H1 (cell line): Measurements from ENCODE around the gene SYNRG. TPM values are rescaled to one million over a fixed set of nuclear protein-coding genes. Genes with fewer than 3 reads are reported as not detected.

Experiments used
- CTCF ChIA-PET: fragments of 300-600 bp; sonication (Branson Sonifier 250); formaldehyde crosslinking; loops from one replicate; lab custom pipeline; 2021; ENCODE audit not compliant: partially characterized antibody; lab: Charles Lee
- POLR2A ChIA-PET: fragments of 300-600 bp; sonication (Branson Sonifier 250); formaldehyde crosslinking; loops from one replicate; lab custom pipeline; 2021; ENCODE audit warnings: inconsistent platforms; ENCODE audit not compliant: partially characterized antibody; lab: Charles Lee
- DNase-seq, 2 experiments: peaks; one replicate each; pipeline versions ENCODE4 v3.0.0 to v3.0.0-alpha.2; 2010 to 2022; ENCODE audit warnings: low spot score in 2 of 2, low read depth in 1 of 2, mixed read lengths in 1 of 2
- FAIRE-seq: peaks from 2 replicates; lab custom pipeline; 2011; peaks lifted over from hg19 to GRCh38; lab: Jason Lieb, UNC
- H2AFZ ChIP-seq: 2 replicates; pipeline ENCODE4 v1.8.1; 2012; ENCODE audit warnings: low read length, inconsistent platforms
- H2AK5ac ChIP-seq: 2 replicates; pipeline ENCODE4 v1.6.1; 2013; ENCODE audit warnings: low read depth, low read length
- H2BK120ac ChIP-seq: replicated peaks from 2 replicates; pipeline ENCODE3; 2013; ENCODE audit warnings: low read depth, low read length, inconsistent platforms
- H2BK12ac ChIP-seq: 2 replicates; pipeline ENCODE4 v1.6.1; 2013; ENCODE audit warnings: low read depth, low read length
- H2BK15ac ChIP-seq: 2 replicates; pipeline ENCODE4 v1.6.1; 2013; ENCODE audit warnings: low read length
- H2BK20ac ChIP-seq: 2 replicates; pipeline ENCODE4 v1.6.1; 2013; ENCODE audit warnings: low read length
- H2BK5ac ChIP-seq: 2 replicates; pipeline ENCODE4 v1.6.1; 2013; ENCODE audit warnings: low read depth, low read length
- H3K14ac ChIP-seq: 2 replicates; pipeline ENCODE4 v1.6.1; 2013; ENCODE audit warnings: inconsistent platforms; ENCODE audit not compliant: insufficient read length
- H3K18ac ChIP-seq: 2 replicates; pipeline ENCODE4 v1.6.1; 2013; ENCODE audit warnings: low read length; ENCODE audit errors: extremely low read depth
- H3K23ac ChIP-seq: 2 replicates; pipeline ENCODE4 v1.6.1; 2013; ENCODE audit warnings: inconsistent platforms; ENCODE audit not compliant: insufficient read length
- H3K23me2 ChIP-seq: 2 replicates; pipeline ENCODE4 v1.6.1; 2013; ENCODE audit warnings: low read depth, low read length
- H3K27ac ChIP-seq: 2 replicates; pipeline ENCODE4 v1.6.1; 2011; ENCODE audit warnings: low read depth, low read length, inconsistent platforms
- H3K27me3 ChIP-seq, 4 experiments: replicated peaks in 1 of 4; 1 replicate in 1 of 4; 2 replicates in 3 of 4; pipeline versions ENCODE4 v1.6.1 to v1.8.1; 2011 to 2013; ENCODE audit warnings: low read length in 3 of 4, mild to moderate bottlenecking in 3 of 4, inconsistent platforms in 2 of 4, mixed read lengths in 2 of 4, moderate library complexity in 1 of 4; ENCODE audit not compliant: control insufficient read depth in 3 of 4, insufficient read depth in 3 of 4; ENCODE audit errors: extremely low read depth in 1 of 4
- H3K36me3 ChIP-seq, 4 experiments: 2 replicates each; pipeline versions ENCODE4 v1.6.1 to v1.8.1; 2011 to 2013; ENCODE audit warnings: mild to moderate bottlenecking in 4 of 4, low read length in 3 of 4, moderate library complexity in 2 of 4, control low read depth in 1 of 4, inconsistent platforms in 1 of 4; ENCODE audit not compliant: insufficient read depth in 4 of 4, control insufficient read depth in 2 of 4
- H3K4ac ChIP-seq: replicated peaks from 2 replicates; pipeline ENCODE3; 2013; ENCODE audit warnings: low read length, low read depth, mixed read lengths, inconsistent platforms; ENCODE audit not compliant: insufficient read length
- H3K4me1 ChIP-seq, 4 experiments: replicated peaks in 1 of 4; 1 replicate in 1 of 4; 2 replicates in 3 of 4; pipeline versions ENCODE4 v1.6.1 to v1.8.1; 2011 to 2013; ENCODE audit warnings: low read length in 3 of 4, inconsistent platforms in 2 of 4, mixed read lengths in 1 of 4; ENCODE audit not compliant: insufficient read depth in 4 of 4, control insufficient read depth in 3 of 4
- H3K4me2 ChIP-seq, 2 experiments: 2 replicates each; pipeline versions ENCODE4 v1.6.1 to v1.8.1; 2011 to 2013; ENCODE audit warnings: low read depth in 2 of 2, low read length in 2 of 2, control low read depth in 1 of 2, inconsistent platforms in 1 of 2, mild to moderate bottlenecking in 1 of 2; ENCODE audit not compliant: insufficient read depth in 1 of 2
- H3K4me3 ChIP-seq, 4 experiments: fragments of 200-600, 300-600 bp in 1 of 4; sonication (generic), shearing (Covaris generic), sonication (Bioruptor Twin) in 1 of 4; 2 replicates each; pipeline versions ENCODE4 v1.5.1 to v1.8.1; 2011 to 2016; ENCODE audit warnings: low read length in 4 of 4, low read depth in 3 of 4, control low read depth in 2 of 4, inconsistent platforms in 2 of 4, mild to moderate bottlenecking in 2 of 4, mixed read lengths in 1 of 4, moderate library complexity in 1 of 4; ENCODE audit not compliant: insufficient read depth in 2 of 4; ENCODE audit errors: extremely low read depth in 1 of 4
- H3K56ac ChIP-seq: replicated peaks from 2 replicates; pipeline ENCODE3; 2013; ENCODE audit warnings: low read depth, mild to moderate bottlenecking, mixed read lengths, low read length, inconsistent platforms; ENCODE audit not compliant: insufficient read length
- H3K79me1 ChIP-seq: 2 replicates; pipeline ENCODE4 v1.6.1; 2013; ENCODE audit warnings: low read depth, low read length, control low read depth
- H3K79me2 ChIP-seq, 2 experiments: 2 replicates each; pipeline versions ENCODE4 v1.6.1 to v1.8.1; 2012 to 2013; ENCODE audit warnings: low read length in 2 of 2, mild to moderate bottlenecking in 2 of 2, inconsistent platforms in 1 of 2; ENCODE audit not compliant: insufficient read depth in 2 of 2, control insufficient read depth in 1 of 2
- H3K9ac ChIP-seq, 4 experiments: replicated peaks in 1 of 4; 1 replicate in 1 of 4; 2 replicates in 3 of 4; pipeline versions ENCODE4 v1.6.1 to v1.8.1; 2011 to 2013; ENCODE audit warnings: low read depth in 3 of 4, low read length in 3 of 4, control low read depth in 2 of 4, mild to moderate bottlenecking in 2 of 4, moderate library complexity in 2 of 4, inconsistent platforms in 1 of 4; ENCODE audit errors: extremely low read depth in 1 of 4
- H3K9me3 ChIP-seq, 2 experiments: 2 replicates each; pipeline versions ENCODE4 v1.6.1 to v1.8.1; 2012 to 2013; ENCODE audit warnings: mild to moderate bottlenecking in 2 of 2, moderate library complexity in 2 of 2, control low read depth in 1 of 2, inconsistent platforms in 1 of 2, low read depth in 1 of 2, low read length in 1 of 2, mixed read lengths in 1 of 2; ENCODE audit not compliant: insufficient read depth in 2 of 2
- H4K20me1 ChIP-seq, 2 experiments: replicated peaks in 1 of 2; 2 replicates each; pipeline versions ENCODE3 to v1.8.1; 2011 to 2013; ENCODE audit warnings: inconsistent platforms in 2 of 2, low read length in 2 of 2, mild to moderate bottlenecking in 1 of 2; ENCODE audit not compliant: insufficient read depth in 2 of 2, control insufficient read depth in 1 of 2
- H4K5ac ChIP-seq: 2 replicates; pipeline ENCODE4 v1.6.1; 2013; ENCODE audit warnings: low read length, low read depth, mixed read lengths, inconsistent platforms; ENCODE audit not compliant: insufficient read length
- H4K8ac ChIP-seq: 2 replicates; pipeline ENCODE4 v1.8.0; 2013; ENCODE audit warnings: mild to moderate bottlenecking, moderate library complexity, low read length, inconsistent platforms; ENCODE audit not compliant: insufficient read depth; ENCODE audit errors: extremely low read depth
- H4K91ac ChIP-seq: replicated peaks from 2 replicates; pipeline ENCODE3; 2013; ENCODE audit warnings: low read length, mixed read lengths, inconsistent platforms; ENCODE audit not compliant: insufficient read length
- ASH2L ChIP-seq: fragments of 200-600, 300-600 bp; sonication (generic); IDR thresholded peaks from one replicate; pipeline ENCODE4 v1.7.1; 2017; ENCODE audit warnings: low read length
- CEBPB ChIP-seq: IDR thresholded peaks from 2 replicates; pipeline ENCODE4 v1.6.1; 2012; ENCODE audit warnings: low read depth, low read length
- CREB1 ChIP-seq: IDR thresholded peaks from 2 replicates; pipeline ENCODE4 v1.6.1; 2012; ENCODE audit warnings: inconsistent platforms
- CTBP2 ChIP-seq: IDR thresholded peaks from 2 replicates; pipeline ENCODE4 v1.7.0; 2011; ENCODE audit warnings: borderline replicate concordance, mild to moderate bottlenecking, moderate library complexity, mixed read lengths, low read length; ENCODE audit not compliant: insufficient read depth, insufficient read length
- KDM4A ChIP-seq: IDR thresholded peaks from one replicate; pipeline ENCODE4 v1.7.1; 2012; ENCODE audit warnings: low read depth, mild to moderate bottlenecking, moderate library complexity, low read length, inconsistent platforms; ENCODE audit not compliant: severe bottlenecking
- KDM5A ChIP-seq: fragments of 200-600 bp; IDR thresholded peaks from 2 replicates; pipeline ENCODE4 v1.7.1; 2012; ENCODE audit warnings: mild to moderate bottlenecking, low read length, inconsistent platforms, mixed read lengths
- NRF1 ChIP-seq: IDR thresholded peaks from 2 replicates; pipeline ENCODE4 v1.6.1; 2011; ENCODE audit warnings: mild to moderate bottlenecking, low read depth, low read length, improper control_type of control experiment
- RAD21 ChIP-seq, 2 experiments: IDR thresholded peaks in 1 of 2; conservative IDR thresholded peaks in 1 of 2; 2 replicates each; pipeline ENCODE4 v1.6.1; 2011; ENCODE audit warnings: low read depth in 2 of 2, low read length in 2 of 2, improper control_type of control experiment in 1 of 2, inconsistent platforms in 1 of 2, mild to moderate bottlenecking in 1 of 2, moderate library complexity in 1 of 2
- SIN3A ChIP-seq, 2 experiments: IDR thresholded peaks in 1 of 2; conservative IDR thresholded peaks in 1 of 2; 2 replicates each; pipeline ENCODE4 v1.6.1; 2011 to 2012; ENCODE audit warnings: low read length in 2 of 2, improper control_type of control experiment in 1 of 2, low read depth in 1 of 2, mild to moderate bottlenecking in 1 of 2
- SP1 ChIP-seq: IDR thresholded peaks from 2 replicates; pipeline ENCODE4 v1.6.1; 2011; ENCODE audit warnings: low read depth, low read length
- SP4 ChIP-seq: IDR thresholded peaks from 2 replicates; pipeline ENCODE4 v1.6.1; 2012; ENCODE audit warnings: low read length, inconsistent platforms
- TBP ChIP-seq: IDR thresholded peaks from 2 replicates; pipeline ENCODE4 v1.6.1; 2011; ENCODE audit warnings: low read depth, low read length, improper control_type of control experiment
- YY1 ChIP-seq: IDR thresholded peaks from 2 replicates; pipeline ENCODE4 v1.6.1; 2011; ENCODE audit warnings: low read depth, mild to moderate bottlenecking, low read length
- ZNF274 ChIP-seq: IDR thresholded peaks from 2 replicates; pipeline ENCODE4 v1.7.0; 2012; ENCODE audit warnings: low read length, borderline replicate concordance; ENCODE audit errors: extremely low read depth
- WGBS, 2 experiments: shearing (Covaris generic) in 1 of 2; methylation state at CpG; one replicate each; pipeline versions ENCODE4 v1.1.6 to v1.1.7; 2013 to 2015; ENCODE audit warnings: low lambda C conversion rate in 2 of 2, mixed read lengths in 2 of 2, inconsistent platforms in 1 of 2, low coverage in 1 of 2, missing lambda C conversion rate in 1 of 2; ENCODE audit not compliant: insufficient replicate concordance in 2 of 2, insufficient coverage in 1 of 2, insufficient read length in 1 of 2; ENCODE audit errors: extremely low coverage in 1 of 2, missing lambda C conversion rate in 1 of 2; 5-methylcytosine and 5-hydroxymethylcytosine counted together
- polyA plus RNA-seq, 7 experiments: library from polyadenylated mRNA; depleted of rRNA in 3 of 7; stranded (reverse) in 5 of 7; unstranded in 2 of 7; fragments of >200 nt in 5 of 7; fragments of 200-250 nt in 2 of 7; gene quantifications; 1 replicate in 5 of 7; 2 replicates in 1 of 7; 4 replicates in 1 of 7; pipeline versions ENCODE4 v1.2.1 to v1.2.3, GENCODE V29; 2011 to 2013; ENCODE audit warnings: missing spikeins in 2 of 7, mixed read lengths in 2 of 7
- total RNA-seq: library from RNA; stranded (reverse); fragmentation: NEBNext Ultra II Directional; extraction: Animal tissue kit (Norgen Biotek cat#: 25700); gene quantifications from 2 replicates; pipeline ENCODE4 v1.2.1, GENCODE V29; 2021

The SYNRG gene
- total and polyA plus RNA-seq, 2 of the 8 experiments (the other 6 are each of a cell fraction or from before 2014, with no cell fraction given), result 7.7 to 31.7 TPM

DNA sequence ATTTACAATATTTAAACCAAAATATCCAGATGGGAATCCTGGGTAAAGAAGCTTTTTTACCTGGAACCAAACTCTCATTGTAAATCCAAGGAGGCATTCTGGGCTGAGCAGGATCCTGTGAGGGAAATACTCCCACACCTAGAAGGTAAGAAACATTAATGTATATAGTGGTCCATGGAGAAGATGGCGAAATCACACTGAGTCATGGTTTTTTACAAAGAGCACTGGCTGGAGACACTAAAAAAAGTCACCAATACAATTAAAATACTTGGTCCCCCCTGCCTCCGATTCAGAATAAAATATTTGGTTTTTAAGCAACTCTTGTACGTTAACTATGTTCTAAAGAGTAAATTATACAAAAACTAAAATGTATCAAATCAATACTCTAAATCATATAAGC is 32.9 kb downstream of the SYNRG start:
- Histone ChIP-seq H4K8ac (no peak overlapping the region), H2AK5ac (no peak overlapping the region), H3K27me3 (no peaks in the 10 kb centered on the region), H4K5ac (no peak overlapping the region), H3K4ac (no peak overlapping the region), H3K36me3 (peaks cover 0 to 14% (median 0%) of the 10 kb centered on the region in 4 experiments; a peak in 2 of 8 replicates), H3K56ac (no peak overlapping the region), H2BK20ac (no peak overlapping the region), H3K23me2 (no peaks in the 10 kb centered on the region), H4K20me1 (no peaks in the 10 kb centered on the region), H2BK15ac (no peak overlapping the region), H3K27ac (no peak overlapping the region), H3K9me3 (no peaks in the 10 kb centered on the region), H3K4me1 (no peaks in the 10 kb centered on the region), H3K4me3 (no peak overlapping the region), H3K14ac (no peak overlapping the region), H3K79me2 (no peaks in the 10 kb centered on the region), H4K91ac (no peak overlapping the region), H2AFZ (no peak overlapping the region), H2BK120ac (no peak overlapping the region), H2BK5ac (no peak overlapping the region), H3K79me1 (no peaks in the 10 kb centered on the region), H3K9ac (no peak overlapping the region), H2BK12ac (no peak overlapping the region), H3K4me2 (no peak overlapping the region), H3K18ac (no peak overlapping the region), H3K23ac (no peak overlapping the region)
- ChIA-PET POLR2A (interaction anchor here (0.6 kb wide), 1 partner anchor 32 kb away, joined by 5 read pairs; no protein-coding TSS in a partner anchor), CTCF (interaction anchor here (0.8 kb wide), 1 partner anchor 73 kb away, joined by 3 read pairs; no protein-coding TSS in a partner anchor)
- no peak for DNase-seq
- WGBS, 2 experiments, result 91% methylated on average over 3 of the region's 3 CpGs; no CpG with 5 or more reads in 1 of the 2 experiments
- FAIRE-seq, result no peak
- no peak for TF ChIP-seq CEBPB
- TF ChIP-seq ASH2L, result no peak
- TF ChIP-seq YY1, result no peak
- no peak for TF ChIP-seq NRF1
- TF ChIP-seq KDM5A, result no peak
- no peak for TF ChIP-seq SP4
- no peak for TF ChIP-seq RAD21 (IDR thresholded peaks at IDR 0.05 in 1 of 2, conservative IDR thresholded peaks at IDR 0.05 in 1 of 2; ENCODE audit: low read depth in 2 of 2, low read length in 2 of 2)
- TF ChIP-seq KDM4A, result no peak
- TF ChIP-seq CTBP2, result no peak
- TF ChIP-seq SP1, result no peak
- no peak for TF ChIP-seq ZNF274
- no peak for TF ChIP-seq TBP
- TF ChIP-seq SIN3A (conservative IDR thresholded peaks at IDR 0.05 in 1 of 2, IDR thresholded peaks at IDR 0.05 in 1 of 2; ENCODE audit: low read depth in 1 of 2, low read length in 2 of 2), result no peak
- TF ChIP-seq CREB1, result no peak
